Ovary (tissue), 3 donors: ENCODE results near the gene R3HCC1L.

Experiments
- EP300 ChIP-seq: sonication (generic); formaldehyde crosslinking; IDR thresholded peaks from one replicate; pipeline ENCODE4 v1.6.1; 2017; ENCODE audit warnings: antibody characterized with exemption
- POLR2A ChIP-seq: fragments of 450-650 bp; IDR thresholded peaks from one replicate; pipeline ENCODE4 v1.6.1; 2017; ENCODE audit warnings: antibody characterized with exemption, mild to moderate bottlenecking, moderate library complexity
- TF ChIP-seq, protein P1 (sequence below), 3 donors: fragments of 450-650 bp in 2 of 3; fragments of 200-600 bp in 1 of 3; IDR thresholded peaks; one replicate each; pipeline versions ENCODE4 v1.5.1 to v1.8.0; 2016 to 2022; ENCODE audit warnings: antibody characterized with exemption in 3 of 3, mild to moderate bottlenecking in 1 of 3
- donor health status: DM: no; HTN: no; CAD: no.

DNA sequence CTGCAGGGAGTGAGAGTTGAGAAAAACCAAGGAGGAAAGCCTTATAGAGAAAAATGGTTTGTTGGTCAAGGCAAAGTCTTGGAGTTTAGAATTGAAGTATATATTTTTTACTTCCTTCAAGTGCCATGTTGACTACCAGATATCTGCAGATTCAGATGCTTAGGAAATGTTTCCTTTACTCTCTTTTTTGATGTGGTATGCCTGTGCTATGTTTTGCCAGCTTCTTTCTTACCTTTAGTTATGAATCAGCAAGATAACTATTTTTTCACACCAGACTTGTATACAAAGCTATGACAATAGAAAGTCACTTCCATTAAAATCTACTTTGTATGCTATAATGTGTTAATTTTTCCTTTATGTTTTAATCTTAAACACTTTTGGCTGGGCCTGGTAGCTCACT is 3.6 kb downstream of the R3HCC1L start:
- TF ChIP-seq POLR2A (no peak), EP300 (no peak)
- TF ChIP-seq, protein P1, sequence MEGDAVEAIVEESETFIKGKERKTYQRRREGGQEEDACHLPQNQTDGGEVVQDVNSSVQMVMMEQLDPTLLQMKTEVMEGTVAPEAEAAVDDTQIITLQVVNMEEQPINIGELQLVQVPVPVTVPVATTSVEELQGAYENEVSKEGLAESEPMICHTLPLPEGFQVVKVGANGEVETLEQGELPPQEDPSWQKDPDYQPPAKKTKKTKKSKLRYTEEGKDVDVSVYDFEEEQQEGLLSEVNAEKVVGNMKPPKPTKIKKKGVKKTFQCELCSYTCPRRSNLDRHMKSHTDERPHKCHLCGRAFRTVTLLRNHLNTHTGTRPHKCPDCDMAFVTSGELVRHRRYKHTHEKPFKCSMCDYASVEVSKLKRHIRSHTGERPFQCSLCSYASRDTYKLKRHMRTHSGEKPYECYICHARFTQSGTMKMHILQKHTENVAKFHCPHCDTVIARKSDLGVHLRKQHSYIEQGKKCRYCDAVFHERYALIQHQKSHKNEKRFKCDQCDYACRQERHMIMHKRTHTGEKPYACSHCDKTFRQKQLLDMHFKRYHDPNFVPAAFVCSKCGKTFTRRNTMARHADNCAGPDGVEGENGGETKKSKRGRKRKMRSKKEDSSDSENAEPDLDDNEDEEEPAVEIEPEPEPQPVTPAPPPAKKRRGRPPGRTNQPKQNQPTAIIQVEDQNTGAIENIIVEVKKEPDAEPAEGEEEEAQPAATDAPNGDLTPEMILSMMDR (IDR thresholded peaks at IDR 0.05), result no peak
